HepG2 (cell line): Measurements from ENCODE around the gene MTURN. TPM values are rescaled to one million over a fixed set of nuclear protein-coding genes. Genes with fewer than 3 reads are reported as not detected.

Source experiments
- ATAC-seq: fragments of 200-7000 bp; cut with Tn5 transposase; 3 replicates; pipeline ENCODE4 v1.9.1; 2020; ENCODE audit warnings: mild to moderate bottlenecking, moderate library complexity
- BruUV-seq: library from RNA; stranded (reverse); fragments of 400-500 nt; replicated peaks from 2 replicates; lab custom pipeline; 2021; lab: Mats Ljungman, UMichigan
- CTCF ChIA-PET: fragments of 300-600 bp; formaldehyde crosslinking; extraction: SDS; loops from one replicate; lab custom pipeline; 2021; ENCODE audit warnings: low total read pairs, inconsistent platforms, low intra/inter-chr PET ratio; lab: Yijun Ruan, JAX
- POLR2A ChIA-PET: fragments of 350-600 bp; sonication (Branson Sonifier 250); formaldehyde crosslinking; loops from one replicate; lab custom pipeline; 2020; ENCODE audit warnings: antibody characterized with exemption, inconsistent platforms; lab: Yijun Ruan, JAX
- DNase-seq: peaks from one replicate; pipeline ENCODE4 v3.0.0-alpha.2; 2015; ENCODE audit warnings: low spot score
- FAIRE-seq: peaks from 3 replicates; lab custom pipeline; 2011; peaks lifted over from hg19 to GRCh38; lab: Jason Lieb, UNC
- H2AFZ ChIP-seq: one replicate; pipeline ENCODE4 v1.6.1; 2011; ENCODE audit warnings: low read length, inconsistent platforms
- H3K27ac ChIP-seq: fragments of 300-600 bp; 3 replicates; pipeline ENCODE4 v1.8.0; 2011; ENCODE audit warnings: mixed run types, mild to moderate bottlenecking, mixed read lengths, low read length, inconsistent platforms; ENCODE audit not compliant: insufficient read depth; ENCODE audit errors: extremely low read length
- H3K27me3 ChIP-seq, 2 experiments: fragments of 200-600 bp in 1 of 2; 2 replicates in 1 of 2; 3 replicates in 1 of 2; pipeline versions ENCODE4 v1.6.0 to v1.8.0; 2011; ENCODE audit warnings: low read length in 2 of 2, mild to moderate bottlenecking in 2 of 2, moderate library complexity in 2 of 2, inconsistent platforms in 1 of 2; ENCODE audit not compliant: insufficient read depth in 2 of 2, control insufficient read depth in 1 of 2
- H3K36me3 ChIP-seq, 2 experiments: fragments of 200-600 bp in 1 of 2; replicated peaks in 1 of 2; 2 replicates in 1 of 2; 3 replicates in 1 of 2; pipeline versions ENCODE4 v1.5.1 to v1.8.0; 2011; ENCODE audit warnings: low read length in 2 of 2, inconsistent platforms in 1 of 2; ENCODE audit not compliant: insufficient read depth in 2 of 2, control insufficient read depth in 1 of 2
- H3K4me1 ChIP-seq: 2 replicates; pipeline ENCODE4 v1.5.1; 2012; ENCODE audit warnings: low read length, inconsistent platforms; ENCODE audit not compliant: insufficient read depth
- H3K4me2 ChIP-seq: 2 replicates; pipeline ENCODE4 v1.6.0; 2011; ENCODE audit warnings: low read depth, low read length, inconsistent platforms
- H3K4me3 ChIP-seq, 3 experiments: fragments of 200-600 bp in 1 of 3; sonication (generic), shearing (Covaris generic) in 1 of 3; replicated peaks in 1 of 3; 2 replicates each; pipeline ENCODE4 v1.5.1; 2011 to 2016; ENCODE audit warnings: low read length in 3 of 3, inconsistent platforms in 2 of 3, low read depth in 2 of 3, mild to moderate bottlenecking in 2 of 3, control low read depth in 1 of 3, mixed read lengths in 1 of 3; ENCODE audit not compliant: insufficient read depth in 1 of 3
- H3K79me2 ChIP-seq: one replicate; pipeline ENCODE4 v1.6.1; 2011; ENCODE audit warnings: low read length, inconsistent platforms; ENCODE audit not compliant: insufficient read depth
- H3K9ac ChIP-seq: 2 replicates; pipeline ENCODE4 v1.6.0; 2011; ENCODE audit warnings: mild to moderate bottlenecking, low read depth, low read length, inconsistent platforms; ENCODE audit not compliant: insufficient read depth
- H3K9me3 ChIP-seq: 2 replicates; pipeline ENCODE4 v1.5.1; 2012; ENCODE audit warnings: mild to moderate bottlenecking, low read length
- H4K20me1 ChIP-seq: 2 replicates; pipeline ENCODE4 v1.6.0; 2011; ENCODE audit warnings: inconsistent platforms, mild to moderate bottlenecking, low read length, moderate library complexity; ENCODE audit not compliant: insufficient read depth
- ADNP ChIP-seq: sonication (generic); formaldehyde crosslinking; IDR thresholded peaks from 2 replicates; pipeline ENCODE4 v1.4.0; 2020; ENCODE audit warnings: missing genetic modification reagents
- CREB3 ChIP-seq: sonication (generic); formaldehyde crosslinking; IDR thresholded peaks from 2 replicates; pipeline ENCODE4 v1.5.0; 2020; ENCODE audit warnings: missing genetic modification reagents
- FOSL1 ChIP-seq: sonication (generic); formaldehyde crosslinking; IDR thresholded peaks from 2 replicates; pipeline ENCODE4 v1.9.0; 2021; ENCODE audit warnings: missing genetic modification reagents, borderline replicate concordance
- MAFF ChIP-seq: IDR thresholded peaks from 2 replicates; pipeline ENCODE4 v1.6.1; 2011; ENCODE audit warnings: low read depth, low read length, improper control_type of control experiment
- MAFK ChIP-seq, 2 experiments: IDR thresholded peaks in 1 of 2; conservative IDR thresholded peaks in 1 of 2; 2 replicates each; pipeline ENCODE4 v1.6.1; 2011; ENCODE audit warnings: improper control_type of control experiment in 2 of 2, low read length in 2 of 2
- RXRA ChIP-seq: sonication (generic); formaldehyde crosslinking; IDR thresholded peaks from 2 replicates; pipeline ENCODE4 v1.5.1; 2020; ENCODE audit warnings: missing genetic modification reagents
- ZFP1 ChIP-seq: IDR thresholded peaks from 2 replicates; pipeline ENCODE4 v1.6.1; 2016
- ZNF124 ChIP-seq: sonication (generic); formaldehyde crosslinking; IDR thresholded peaks from 2 replicates; pipeline ENCODE4 v1.4.0; 2020; ENCODE audit warnings: missing genetic modification reagents
- ZNF382 ChIP-seq: sonication (generic); formaldehyde crosslinking; IDR thresholded peaks from 2 replicates; pipeline ENCODE4 v1.5.0; 2020; ENCODE audit warnings: missing genetic modification reagents, mild to moderate bottlenecking, borderline replicate concordance
- ZNF557 ChIP-seq: sonication (generic); formaldehyde crosslinking; IDR thresholded peaks from 2 replicates; pipeline ENCODE4 v1.4.0; 2020; ENCODE audit warnings: missing genetic modification reagents
- ZSCAN31 ChIP-seq: sonication (generic); formaldehyde crosslinking; IDR thresholded peaks from 2 replicates; pipeline ENCODE4 v1.5.0; 2020; ENCODE audit warnings: low read depth, mild to moderate bottlenecking, missing genetic modification reagents
- WGBS: methylation state at CpG from one replicate; pipeline ENCODE4 v1.1.6; 2017; ENCODE audit warnings: low lambda C conversion rate; 5-methylcytosine and 5-hydroxymethylcytosine counted together
- in situ Hi-C: cut with HindIII; loops from 2 replicates; pipeline ENCODE4 v1.10.0; 2017; ENCODE audit warnings: low pct_unique_long_range_greater_than_20kb; ENCODE audit not compliant: extremely low pct_ligation_motif_present
- intact Hi-C: fragments of 100-400 bp; cut with micrococcal nuclease; formaldehyde crosslinking; loops from one replicate; pipeline ENCODE4 v1.10.0; 2022; ENCODE audit not compliant: unreplicated experiment
- polyA plus RNA-seq, 8 experiments: library from polyadenylated mRNA; depleted of rRNA in 3 of 8; stranded (reverse) in 7 of 8; unstranded in 1 of 8; fragments of >200 nt; fragmentation: Illumina TruSeq in 4 of 8; extraction: Trizol in 4 of 8; gene quantifications; 2 replicates each; pipeline versions ENCODE4 v1.2.1 to v1.2.3, GENCODE V29; 2011 to 2016; ENCODE audit warnings: low read depth in 4 of 8, missing spikeins in 1 of 8, mixed read lengths in 1 of 8; ENCODE audit not compliant: insufficient read depth in 1 of 8
- total RNA-seq, 5 experiments: library from RNA; depleted of rRNA; stranded (reverse); fragments of >200 nt; fragmentation: Illumina TruSeq; extraction: Trizol; gene quantifications; 2 replicates each; pipeline ENCODE4 v1.2.3, GENCODE V29; 2016; ENCODE audit warnings: low read depth in 1 of 5

Gene MTURN
- total and polyA plus RNA-seq, 2 of the 13 experiments (the other 11 are each of a cell fraction or from before 2014, with no cell fraction given): 5.7 to 7.2 TPM

- H3K9me3 ChIP-seq: peaks cover 9% of the 10 kb centered on the region
- BruUV-seq: no TSS peak
- H3K27ac ChIP-seq: no peak overlapping the region
- TF ChIP-seq MAFF (peak; percentile 98), MAFK (conservative IDR thresholded peaks at IDR 0.05 in 1 of 2, IDR thresholded peaks at IDR 0.05 in 1 of 2; ENCODE audit: low read length in 2 of 2) (peak; percentile 96 to 99), ZNF382 (no peak), CREB3 (CRISPR knock-in tag) (no peak)
- TF ChIP-seq, all 625 proteins: peak for 2
- ChIA-PET CTCF (no interaction called here), POLR2A (no interaction called here)
- Histone ChIP-seq H3K4me3 (no peak overlapping the region), H3K27me3 (no peaks in the 10 kb centered on the region), H2AFZ (no peak overlapping the region), H3K9ac (no peak overlapping the region), H4K20me1 (no peaks in the 10 kb centered on the region), H3K79me2 (no peaks in the 10 kb centered on the region), H3K36me3 (no peaks in the 10 kb centered on the region), H3K4me1 (no peaks in the 10 kb centered on the region), H3K4me2 (no peak overlapping the region)
- ATAC-seq (no peak), DNase-seq (no peak), FAIRE-seq (no peak)
- intact Hi-C loops: no loop called here
- in situ Hi-C loops: no loop called here
- 95% methylated on average over 5 of the region's 5 CpGs for WGBS
Measured at GRCh38 chr7:30112103-30112713, 22.6 kb upstream of the MTURN start.

- Histone ChIP-seq H3K4me3 (no peak overlapping the region), H2AFZ (no peak overlapping the region), H3K36me3 (no peaks in the 10 kb centered on the region), H4K20me1 (no peaks in the 10 kb centered on the region), H3K4me2 (no peak overlapping the region), H3K9me3 (peaks cover 9% of the 10 kb centered on the region), H3K9ac (no peak overlapping the region), H3K27ac (no peak overlapping the region), H3K4me1 (no peaks in the 10 kb centered on the region), H3K27me3 (no peaks in the 10 kb centered on the region), H3K79me2 (no peaks in the 10 kb centered on the region)
- no peak for ATAC-seq
- POLR2A ChIA-PET: no interaction called here
- no TSS peak for BruUV-seq
- FAIRE-seq: no peak
- intact Hi-C loops: no loop called here
- DNase-seq: no peak
- in situ Hi-C loops: no loop called here
- CTCF ChIA-PET: no interaction called here
- no peak for TF ChIP-seq ZSCAN31 (CRISPR knock-in tag)
- TF ChIP-seq FOSL1: no peak
- TF ChIP-seq ZNF124: no peak
- peak; percentile 78; the same call in 1 of the 2 replicates for TF ChIP-seq ZFP1
- no peak for TF ChIP-seq RXRA (CRISPR knock-in tag)
- TF ChIP-seq ADNP (CRISPR knock-in tag): no peak
- no peak for TF ChIP-seq ZNF557 (CRISPR knock-in tag)
Measured at GRCh38 chr7:30113144-30113543, 21.6 kb upstream of the MTURN start.
